Ovary (tissue), 3 donors: ENCODE data around the gene ACTL10.

Source experiments
- EP300 ChIP-seq: sonication (generic); formaldehyde crosslinking; IDR thresholded peaks from one replicate; pipeline ENCODE4 v1.6.1; 2017; ENCODE audit warnings: antibody characterized with exemption
- POLR2A ChIP-seq: fragments of 450-650 bp; IDR thresholded peaks from one replicate; pipeline ENCODE4 v1.6.1; 2017; ENCODE audit warnings: antibody characterized with exemption, mild to moderate bottlenecking, moderate library complexity
- TF ChIP-seq, protein P1 (sequence below), 3 donors: fragments of 450-650 bp in 2 of 3; fragments of 200-600 bp in 1 of 3; IDR thresholded peaks; one replicate each; pipeline versions ENCODE4 v1.5.1 to v1.8.0; 2016 to 2022; ENCODE audit warnings: antibody characterized with exemption in 3 of 3, mild to moderate bottlenecking in 1 of 3
- donor health status: DM: no; HTN: no; CAD: no.

DNA sequence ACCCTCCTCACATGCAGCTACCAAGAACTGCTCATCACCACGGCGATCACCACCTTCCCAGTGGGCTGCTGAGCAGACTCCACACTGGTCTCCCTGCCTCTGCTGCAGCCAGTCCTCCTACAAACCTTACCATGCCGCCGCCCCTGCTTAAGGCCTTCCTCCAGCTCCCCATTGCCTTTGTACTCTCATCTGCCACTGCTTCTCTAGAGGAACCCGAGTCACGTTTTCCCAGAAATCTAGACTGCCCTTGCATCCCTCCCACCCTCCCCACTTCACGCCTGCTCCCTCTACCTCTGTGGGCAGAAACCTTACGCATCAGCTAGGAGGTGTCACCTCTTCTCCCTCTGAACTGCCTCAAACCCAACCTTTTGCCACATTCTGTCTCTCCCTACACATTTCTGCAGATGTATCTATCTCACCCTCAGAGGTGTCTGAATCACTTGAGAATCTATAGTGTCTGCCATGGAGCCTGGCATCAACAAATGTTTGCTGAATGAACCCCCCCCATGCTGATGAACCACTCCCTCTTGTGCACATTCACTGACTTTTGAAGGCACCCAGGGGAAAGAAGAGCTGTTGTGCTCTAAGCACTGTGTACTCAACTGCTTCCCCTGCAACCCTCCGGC is 15.1 kb downstream of the ACTL10 start:
- TF ChIP-seq, protein P1, sequence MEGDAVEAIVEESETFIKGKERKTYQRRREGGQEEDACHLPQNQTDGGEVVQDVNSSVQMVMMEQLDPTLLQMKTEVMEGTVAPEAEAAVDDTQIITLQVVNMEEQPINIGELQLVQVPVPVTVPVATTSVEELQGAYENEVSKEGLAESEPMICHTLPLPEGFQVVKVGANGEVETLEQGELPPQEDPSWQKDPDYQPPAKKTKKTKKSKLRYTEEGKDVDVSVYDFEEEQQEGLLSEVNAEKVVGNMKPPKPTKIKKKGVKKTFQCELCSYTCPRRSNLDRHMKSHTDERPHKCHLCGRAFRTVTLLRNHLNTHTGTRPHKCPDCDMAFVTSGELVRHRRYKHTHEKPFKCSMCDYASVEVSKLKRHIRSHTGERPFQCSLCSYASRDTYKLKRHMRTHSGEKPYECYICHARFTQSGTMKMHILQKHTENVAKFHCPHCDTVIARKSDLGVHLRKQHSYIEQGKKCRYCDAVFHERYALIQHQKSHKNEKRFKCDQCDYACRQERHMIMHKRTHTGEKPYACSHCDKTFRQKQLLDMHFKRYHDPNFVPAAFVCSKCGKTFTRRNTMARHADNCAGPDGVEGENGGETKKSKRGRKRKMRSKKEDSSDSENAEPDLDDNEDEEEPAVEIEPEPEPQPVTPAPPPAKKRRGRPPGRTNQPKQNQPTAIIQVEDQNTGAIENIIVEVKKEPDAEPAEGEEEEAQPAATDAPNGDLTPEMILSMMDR (IDR thresholded peaks at IDR 0.05), result no peak
- no peak for TF ChIP-seq POLR2A
- TF ChIP-seq EP300, result no peak
